HS-5 (cell line): Measurements from ENCODE around the gene FST.

Experiments
- DNase-seq: peaks from one replicate; pipeline ENCODE4 v3.0.0-alpha.2; 2012; ENCODE audit warnings: low read depth

FST gene

GRCh38 chr5:53473633-53474032 lies 6.8 kb upstream of the FST start:
- DNase-seq: no peak

GRCh38 chr5:53475320-53475719 lies 5.1 kb upstream of the FST start:
- no peak for DNase-seq

GRCh38 chr5:53476019-53476418 lies 4.4 kb upstream of the FST start:
- no peak for DNase-seq

GRCh38 chr5:53476531-53477480 lies 3.6 kb upstream of the FST start:
- no peak for DNase-seq

- no peak for DNase-seq
Observed at GRCh38 chr5:53478411-53479044, 1.9 kb upstream of the FST start.

- DNase-seq: no peak
Observed at GRCh38 chr5:53479045-53479589, 1.3 kb upstream of the FST start.

GRCh38 chr5:53479590-53480415 lies 626 bp upstream of the FST start:
- DNase-seq: no peak

- DNase-seq: no peak
Observed at GRCh38 chr5:53481159-53481886, 894 bp downstream of the FST start.

- DNase-seq: no peak
Observed at GRCh38 chr5:53481887-53482716, 1.7 kb downstream of the FST start.

- DNase-seq: no peak
Observed at GRCh38 chr5:53482717-53483638, 2.5 kb downstream of the FST start.

- DNase-seq: no peak
Observed at GRCh38 chr5:53487436-53487835, 7.0 kb downstream of the FST start.

- DNase-seq: no peak
Observed at GRCh38 chr5:53488195-53488722, 7.8 kb downstream of the FST start.

- DNase-seq: peak; percentile 80
Observed at GRCh38 chr5:53490747-53491146, 10.3 kb downstream of the FST start.

GRCh38 chr5:53501054-53501453 lies 20.6 kb downstream of the FST start:
- DNase-seq: no peak

- no peak for DNase-seq
Observed at GRCh38 chr5:53503562-53504218, 23.3 kb downstream of the FST start.

GRCh38 chr5:53507013-53507412 lies 26.6 kb downstream of the FST start:
- DNase-seq: no peak

- DNase-seq: no peak
Observed at GRCh38 chr5:53508125-53508524, 27.7 kb downstream of the FST start.

- DNase-seq: no peak
Observed at GRCh38 chr5:53512539-53512938, 32.1 kb downstream of the FST start.

- DNase-seq: no peak
Observed at GRCh38 chr5:53515988-53516387, 35.6 kb downstream of the FST start.
